ENCODE measurements around the gene PEX11G.

The PEX11G gene

GRCh38 chr19:7489609-7490044 is 792 bp upstream of the PEX11G start:
- no peaks in the 10 kb centered on the region for H3K27me3 ChIP-seq (ENCODE audit: insufficient read depth, poor library complexity, severe bottlenecking)
- no peak for DNase-seq (ENCODE audit: low read depth in 1 of 2, low spot score in 1 of 2)
- TF ChIP-seq REST (IDR thresholded peaks at IDR 0.05; ENCODE audit: insufficient replicate concordance, low read depth) (no peak), CTCF (IDR thresholded peaks at IDR 0.05; ENCODE audit: insufficient read depth, low read length) (no peak), GABPA (IDR thresholded peaks at IDR 0.05; ENCODE audit: low read depth) (no peak), SPI1 (IDR thresholded peaks at IDR 0.05; ENCODE audit: borderline replicate concordance, low read depth) (no peak), POLR2AphosphoS5 (IDR thresholded peaks at IDR 0.05; ENCODE audit: low read depth) (no peak)
- no peak overlapping the region for H3K27ac ChIP-seq (replicated peaks)
- H3K4me3 ChIP-seq (replicated peaks; ENCODE audit: insufficient read depth, low read length): no peak overlapping the region

GRCh38 chr19:7486923-7487322 is 1.9 kb downstream of the PEX11G start:
- Histone ChIP-seq H3K27ac (replicated peaks) (no peak overlapping the region), H3K4me3 (replicated peaks; ENCODE audit: insufficient read depth, low read length) (no peak overlapping the region), H3K27me3 (ENCODE audit: insufficient read depth, poor library complexity, severe bottlenecking) (peaks cover 6% of the 10 kb centered on the region)
- TF ChIP-seq REST (IDR thresholded peaks at IDR 0.05; ENCODE audit: insufficient replicate concordance, low read depth) (no peak), GABPA (IDR thresholded peaks at IDR 0.05; ENCODE audit: low read depth) (no peak), CTCF (IDR thresholded peaks at IDR 0.05; ENCODE audit: insufficient read depth, low read length) (no peak), SPI1 (IDR thresholded peaks at IDR 0.05; ENCODE audit: borderline replicate concordance, low read depth) (no peak), POLR2AphosphoS5 (IDR thresholded peaks at IDR 0.05; ENCODE audit: low read depth) (no peak)
- DNase-seq (ENCODE audit: low read depth in 1 of 2, low spot score in 1 of 2): no peak

GRCh38 chr19:7483720-7484201 is 5.1 kb downstream of the PEX11G start:
- Histone ChIP-seq H3K27ac (replicated peaks) (no peak overlapping the region), H3K4me3 (replicated peaks; ENCODE audit: insufficient read depth, low read length) (no peak overlapping the region), H3K27me3 (ENCODE audit: insufficient read depth, poor library complexity, severe bottlenecking) (peaks cover 6% of the 10 kb centered on the region)
- DNase-seq (ENCODE audit: low read depth in 1 of 2, low spot score in 1 of 2): peak; percentile 44 to 49
- TF ChIP-seq SPI1 (IDR thresholded peaks at IDR 0.05; ENCODE audit: borderline replicate concordance, low read depth): no peak
- no peak for TF ChIP-seq REST (IDR thresholded peaks at IDR 0.05; ENCODE audit: insufficient replicate concordance, low read depth)
- no peak for TF ChIP-seq POLR2AphosphoS5 (IDR thresholded peaks at IDR 0.05; ENCODE audit: low read depth)
